OCI-LY3 (cell line): ENCODE data around the gene OPHN1.

Experiments
- EZH2phosphoT487 ChIP-seq: fragments of 200-600 bp; shearing (Covaris generic); IDR thresholded peaks from 2 replicates; pipeline ENCODE4 v1.6.1; 2018; ENCODE audit warnings: antibody characterized with exemption, mixed run types, low read depth
- TF ChIP-seq, protein P1 (sequence below): fragments of 200-600, 300-600 bp; sonication (generic); IDR thresholded peaks from 2 replicates; pipeline ENCODE4 v1.5.1; 2014; ENCODE audit warnings: antibody characterized with exemption, low read length, low read depth

DNA sequence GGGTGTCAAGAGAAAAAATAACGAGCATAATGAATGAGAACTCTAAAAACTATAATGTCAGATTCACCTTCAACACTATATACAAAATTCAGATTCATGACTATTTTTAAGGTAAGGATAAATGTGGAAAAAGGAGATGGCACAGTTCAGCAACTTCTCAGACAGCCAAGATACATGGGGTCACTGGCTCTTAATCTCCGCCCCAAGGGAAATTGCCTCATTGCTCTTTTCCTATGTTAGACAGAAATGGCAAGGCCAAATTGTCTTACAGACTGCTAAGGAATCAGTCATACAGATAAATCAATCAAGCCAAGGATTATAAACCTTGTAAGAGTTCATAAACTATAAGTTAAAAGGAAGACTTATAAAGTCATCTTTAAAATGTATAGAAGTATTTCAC lies 183.4 kb downstream of the OPHN1 start:
- TF ChIP-seq, protein P1, sequence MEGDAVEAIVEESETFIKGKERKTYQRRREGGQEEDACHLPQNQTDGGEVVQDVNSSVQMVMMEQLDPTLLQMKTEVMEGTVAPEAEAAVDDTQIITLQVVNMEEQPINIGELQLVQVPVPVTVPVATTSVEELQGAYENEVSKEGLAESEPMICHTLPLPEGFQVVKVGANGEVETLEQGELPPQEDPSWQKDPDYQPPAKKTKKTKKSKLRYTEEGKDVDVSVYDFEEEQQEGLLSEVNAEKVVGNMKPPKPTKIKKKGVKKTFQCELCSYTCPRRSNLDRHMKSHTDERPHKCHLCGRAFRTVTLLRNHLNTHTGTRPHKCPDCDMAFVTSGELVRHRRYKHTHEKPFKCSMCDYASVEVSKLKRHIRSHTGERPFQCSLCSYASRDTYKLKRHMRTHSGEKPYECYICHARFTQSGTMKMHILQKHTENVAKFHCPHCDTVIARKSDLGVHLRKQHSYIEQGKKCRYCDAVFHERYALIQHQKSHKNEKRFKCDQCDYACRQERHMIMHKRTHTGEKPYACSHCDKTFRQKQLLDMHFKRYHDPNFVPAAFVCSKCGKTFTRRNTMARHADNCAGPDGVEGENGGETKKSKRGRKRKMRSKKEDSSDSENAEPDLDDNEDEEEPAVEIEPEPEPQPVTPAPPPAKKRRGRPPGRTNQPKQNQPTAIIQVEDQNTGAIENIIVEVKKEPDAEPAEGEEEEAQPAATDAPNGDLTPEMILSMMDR, result no peak
- no peak for TF ChIP-seq EZH2phosphoT487
